NCI-H1092 treated with DMSO at 0.1 percent for 48 hours (cell line): ENCODE measurements around the gene NR1D2.

Experiments used
- DNase-seq: peaks from one replicate; lab custom pipeline; 2025; lab: John Stamatoyannopoulos, UW

NR1D2 gene

DNA sequence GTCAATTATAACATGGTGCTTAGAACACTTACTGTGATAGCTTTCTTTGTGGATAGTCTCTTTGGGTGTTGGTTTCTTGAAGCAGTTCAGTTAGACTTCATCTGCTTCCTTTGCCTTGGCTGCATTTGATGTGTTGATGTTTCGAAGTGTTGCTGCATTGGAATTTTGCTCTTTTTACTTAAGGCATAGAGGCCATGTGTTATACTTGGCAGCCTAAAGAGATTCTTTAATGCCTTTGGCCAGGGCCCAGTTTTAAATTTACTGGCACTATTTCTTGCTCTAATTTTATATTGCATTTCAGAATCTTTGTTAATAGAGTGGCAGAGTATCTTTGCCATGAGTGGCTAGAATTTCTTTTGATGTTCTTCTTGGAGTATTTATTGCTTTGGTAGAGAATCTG, 21.2 kb downstream of the NR1D2 start:
- DNase-seq, result no peak

DNA sequence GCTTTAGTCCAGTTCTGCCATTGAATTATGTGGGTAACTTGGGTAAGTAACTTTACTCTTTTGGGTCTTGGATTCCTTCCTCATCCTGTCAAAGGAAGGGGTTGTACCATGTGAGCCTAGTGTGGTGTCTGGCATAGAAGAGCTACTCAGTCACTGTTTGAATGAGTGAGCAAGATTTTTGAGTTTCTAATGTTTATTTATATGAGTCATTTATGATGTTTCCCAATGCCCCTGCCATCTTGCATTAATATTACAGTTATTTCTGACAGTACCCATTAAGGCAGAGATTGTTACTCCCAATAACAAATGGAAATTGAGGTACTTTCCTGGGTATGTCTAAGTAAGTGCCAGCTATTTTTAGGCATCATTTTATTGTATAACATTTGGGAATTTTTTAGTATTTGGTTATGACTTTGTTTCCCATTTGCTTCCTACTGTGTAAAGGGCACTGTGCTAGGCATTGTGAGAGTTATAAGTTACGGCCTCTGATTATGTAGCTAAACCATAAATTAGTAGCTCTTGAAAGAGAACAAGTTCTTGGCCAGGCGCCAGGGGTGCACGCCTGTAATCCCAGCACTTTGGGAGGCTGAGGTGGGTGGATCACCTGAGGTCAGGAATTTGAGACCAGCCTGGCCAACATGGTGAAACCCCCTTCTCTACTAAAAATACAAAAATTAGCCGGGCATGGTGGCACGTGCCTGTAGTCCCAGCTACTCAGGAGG, 23.5 kb downstream of the NR1D2 start:
- DNase-seq, result no peak

DNA sequence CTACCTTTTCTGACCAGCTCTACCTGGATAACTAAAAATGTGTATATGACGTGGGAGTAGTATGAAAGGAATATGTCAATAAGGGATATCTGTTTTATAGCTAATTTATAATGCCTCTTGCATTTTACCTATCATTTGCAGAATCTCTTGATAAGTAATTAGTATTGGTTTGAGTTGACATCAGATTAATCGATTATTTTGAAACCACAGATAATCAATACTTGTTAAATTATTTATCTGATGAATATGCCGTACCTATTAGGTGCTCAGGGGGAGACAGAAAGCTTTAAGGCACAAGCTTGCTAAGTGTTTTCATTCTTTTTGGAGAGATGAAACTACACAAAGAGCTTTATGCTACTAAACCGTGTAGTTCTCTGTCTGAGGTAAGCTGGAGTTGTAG, 24.3 kb downstream of the NR1D2 start:
- DNase-seq, result no peak

DNA sequence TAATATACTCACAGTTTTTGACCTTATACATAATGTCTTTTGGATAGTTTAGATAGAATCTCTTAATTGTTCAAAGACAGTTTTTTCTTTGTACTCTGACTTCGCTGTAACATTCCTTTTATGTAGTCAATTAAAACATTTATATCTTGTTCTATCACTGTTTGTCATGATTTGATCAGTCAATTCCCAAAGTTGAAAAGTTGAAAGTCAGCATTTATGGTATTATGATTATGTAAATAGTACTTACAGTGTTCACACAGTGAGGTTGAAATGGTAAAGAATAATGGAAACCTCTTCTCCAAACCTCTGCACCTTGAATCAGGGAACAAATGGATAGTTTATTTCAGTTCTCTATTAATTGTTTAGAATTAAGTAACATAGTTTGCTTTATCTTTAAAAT, 26.6 kb downstream of the NR1D2 start:
- DNase-seq, result no peak

DNA sequence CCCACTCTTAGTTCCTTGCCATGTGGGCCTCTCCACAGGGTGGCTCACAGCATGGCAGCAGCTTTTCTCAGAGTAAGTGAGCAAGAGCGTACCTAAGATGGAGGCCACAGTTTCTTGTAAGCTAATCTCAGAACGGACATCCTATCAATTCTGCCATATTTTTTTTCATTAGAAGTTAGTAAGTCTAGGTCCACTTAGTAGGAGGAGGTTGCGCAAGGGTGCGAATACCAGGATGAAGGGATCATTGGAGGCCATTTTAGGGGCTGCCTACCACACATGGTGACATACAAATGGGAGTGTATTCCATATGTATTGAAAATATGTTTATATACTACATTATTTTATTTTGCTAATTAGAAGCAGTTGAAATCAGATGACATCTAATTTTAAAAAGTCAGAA, 31.5 kb downstream of the NR1D2 start:
- no peak for DNase-seq

- no peak for DNase-seq
These were observed 34.5 kb downstream of the NR1D2 start for GRCh38 chr3:23979569-23979968.

DNA sequence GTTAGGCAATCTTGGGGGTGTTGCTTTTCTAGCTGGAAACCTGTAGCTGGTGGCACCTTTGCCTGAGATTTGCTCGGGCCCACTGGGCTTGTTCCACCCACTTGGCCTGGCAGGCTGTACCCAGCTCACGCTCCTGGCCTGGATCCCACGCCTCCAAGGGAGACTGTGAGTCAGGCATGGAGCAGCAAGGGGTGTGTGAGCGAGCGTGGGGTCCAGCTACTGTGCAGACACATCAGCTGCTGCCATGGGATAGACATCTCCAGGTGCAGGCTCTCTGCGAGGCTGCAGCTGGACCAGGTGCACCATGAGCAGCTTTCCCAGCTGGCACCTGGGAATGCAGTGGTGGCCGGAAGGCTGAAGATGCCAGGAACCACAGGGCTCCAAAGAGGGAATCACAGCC, 36.0 kb downstream of the NR1D2 start:
- no peak for DNase-seq

GRCh38 chr3:23981955-23982354, 36.9 kb downstream of the NR1D2 start:
- no peak for DNase-seq

DNA sequence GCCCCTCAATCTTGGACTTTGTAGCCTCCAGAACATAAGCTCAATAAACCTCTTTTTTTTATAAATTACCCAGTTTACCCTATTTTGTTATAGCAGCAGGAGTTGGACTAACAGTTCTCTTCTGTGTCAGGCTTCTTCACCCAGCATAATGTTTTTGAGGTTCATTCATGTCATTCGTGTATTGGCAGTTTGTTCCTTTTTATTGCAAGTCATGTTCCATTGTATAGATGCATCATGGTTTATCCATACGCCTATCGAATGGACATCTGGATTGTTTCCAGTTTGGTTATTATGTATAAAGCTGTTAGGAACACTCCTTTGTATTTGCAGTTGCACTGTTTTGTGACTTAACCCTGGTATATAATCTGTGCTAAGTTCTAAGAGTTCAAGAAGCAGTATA, 39.8 kb downstream of the NR1D2 start:
- DNase-seq, result no peak

DNA sequence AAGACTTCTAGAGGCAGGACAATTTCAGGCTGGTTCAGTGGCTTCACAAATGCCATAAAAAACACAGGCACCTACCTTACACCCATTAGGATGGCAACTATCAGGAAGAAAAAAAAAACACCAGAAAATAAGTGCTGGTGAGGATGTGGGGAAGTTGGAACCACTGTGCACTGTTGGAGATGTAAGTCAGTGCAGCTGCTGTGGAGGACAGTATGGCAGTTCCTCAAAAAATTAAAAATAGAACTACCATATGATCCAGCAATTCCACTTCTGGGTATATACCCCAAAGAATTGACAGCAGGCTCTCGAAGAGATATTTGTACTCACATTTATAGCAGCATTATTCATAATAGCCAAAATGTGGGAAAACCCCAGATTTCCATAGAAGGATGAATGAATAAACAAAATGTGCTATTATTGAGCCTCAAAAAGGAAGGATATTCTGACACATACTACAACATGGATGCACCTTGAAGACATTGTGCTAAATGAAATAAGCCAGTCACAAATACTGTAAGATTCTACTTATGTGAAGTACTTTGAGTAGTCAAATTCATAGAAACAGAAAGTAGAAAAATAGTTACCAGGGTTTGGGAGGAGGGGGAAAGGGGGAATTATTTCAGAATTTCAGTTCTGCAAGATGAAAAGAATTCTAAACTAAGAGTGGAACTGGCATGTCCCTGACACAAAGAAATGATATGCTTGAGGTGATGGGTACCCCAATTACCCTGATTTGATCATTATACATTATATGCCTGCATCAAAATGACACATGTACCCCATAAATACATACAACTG, 40.9 kb downstream of the NR1D2 start:
- no peak for DNase-seq

DNA sequence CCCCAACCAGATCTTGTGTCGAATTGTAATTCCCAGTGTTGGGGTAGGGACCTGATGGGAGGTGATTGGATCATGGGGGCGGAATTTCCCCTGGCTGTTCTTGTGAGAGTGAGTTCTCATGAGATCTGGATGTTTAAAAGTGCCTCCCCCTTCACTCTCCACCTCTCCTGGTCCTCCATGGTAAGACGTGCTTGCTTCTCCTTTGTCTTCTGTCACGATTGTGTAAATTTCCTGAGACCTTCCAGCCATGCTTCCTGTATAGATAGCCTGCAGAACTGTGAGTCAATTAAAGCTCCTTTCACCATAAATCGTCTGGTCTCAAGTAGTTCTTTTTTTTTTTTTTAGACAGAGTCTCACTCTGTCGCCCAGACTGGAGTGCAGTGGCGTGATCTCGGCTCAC, 42.3 kb downstream of the NR1D2 start:
- no peak for DNase-seq

DNA sequence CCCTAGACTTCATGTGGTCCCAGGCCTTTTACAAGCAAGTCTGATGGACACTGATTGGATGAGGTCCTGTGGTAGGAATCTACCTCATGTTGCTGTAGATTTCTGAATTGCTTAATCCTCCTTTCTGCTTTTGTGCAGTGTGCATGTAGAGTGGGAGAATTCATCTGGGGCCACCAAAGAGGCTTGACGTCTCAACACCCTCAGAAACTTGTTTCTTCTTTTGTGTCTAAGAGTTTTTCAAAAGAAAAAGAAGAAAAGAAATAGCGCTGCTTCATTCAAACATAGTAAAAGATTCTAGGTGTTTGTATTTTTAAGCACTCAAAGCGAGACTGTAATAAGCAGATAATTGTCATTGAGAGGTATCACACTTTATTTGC, 46.2 kb downstream of the NR1D2 start:
- peak; percentile 39 for DNase-seq

DNA sequence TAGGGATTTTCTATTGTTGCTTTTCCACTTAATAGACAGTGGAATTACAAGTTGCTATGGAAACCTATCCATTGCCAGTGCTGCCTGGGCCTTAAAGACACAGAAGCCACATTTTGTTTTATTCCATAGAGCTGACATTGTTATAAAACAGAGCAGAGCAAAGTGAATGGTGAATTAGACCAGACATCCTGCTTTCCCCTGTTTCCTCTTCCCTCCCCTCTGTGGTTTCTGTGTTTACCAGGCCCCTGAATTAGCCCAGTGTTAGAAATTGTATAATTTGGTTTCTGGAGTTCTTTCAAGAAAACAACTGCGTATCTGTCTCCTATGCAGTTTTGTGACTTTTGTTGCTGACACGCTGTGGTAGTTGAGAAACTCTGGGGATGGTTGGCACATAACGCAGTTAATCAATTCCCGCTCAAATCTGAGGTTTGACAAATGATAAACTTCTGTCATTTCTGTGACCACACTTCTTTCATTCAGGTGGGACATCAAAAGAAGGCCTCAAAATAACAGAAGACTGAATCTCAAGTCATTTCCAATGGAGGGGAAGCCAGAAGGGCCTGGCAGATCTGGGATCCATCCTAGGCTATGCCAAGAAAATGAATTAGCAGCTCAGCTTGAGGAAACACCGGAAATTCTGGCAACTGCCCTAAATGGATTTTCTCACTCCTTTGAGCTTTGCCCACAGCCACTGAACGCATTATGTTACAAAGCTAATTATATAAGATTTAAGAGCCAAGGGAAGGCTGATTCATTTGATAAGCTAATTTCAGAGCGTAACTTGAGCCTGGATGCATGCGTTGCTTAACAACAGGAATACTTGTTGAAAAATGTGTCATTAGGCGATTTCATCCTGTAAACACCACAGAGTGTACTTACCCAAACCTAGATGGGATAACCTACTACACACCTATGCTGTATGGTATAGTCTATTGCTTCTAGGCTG, 46.9 kb downstream of the NR1D2 start:
- peak; percentile 64 for DNase-seq

- DNase-seq, result no peak
These were observed 48.6 kb downstream of the NR1D2 start for GRCh38 chr3:23993556-23994243.

DNA sequence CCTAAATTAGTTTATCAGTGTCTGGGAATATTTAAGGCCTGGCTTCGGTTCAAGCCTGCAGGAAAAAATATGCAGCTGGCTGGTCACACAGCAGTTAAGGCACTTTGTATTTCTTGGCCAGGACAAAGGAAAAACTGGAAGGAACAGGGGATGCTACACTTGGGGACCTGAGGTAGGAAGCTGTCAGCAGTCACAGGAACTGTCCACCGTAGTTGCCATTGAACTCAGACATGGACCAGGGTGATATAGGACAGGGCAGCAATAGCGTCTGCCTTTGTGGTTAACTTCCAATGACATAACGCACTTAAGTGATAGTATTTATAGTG, 49.1 kb downstream of the NR1D2 start:
- DNase-seq, result no peak

GRCh38 chr3:23995219-23995618, 50.1 kb downstream of the NR1D2 start:
- DNase-seq, result no peak

- DNase-seq, result no peak
These were observed 51.0 kb downstream of the NR1D2 start for GRCh38 chr3:23996095-23996524.

- peak; percentile 12 for DNase-seq
These were observed 54.0 kb downstream of the NR1D2 start for GRCh38 chr3:23999012-23999641.

- no peak for DNase-seq
These were observed 57.0 kb downstream of the NR1D2 start for GRCh38 chr3:24002129-24002528.

GRCh38 chr3:24003466-24003865, 58.4 kb downstream of the NR1D2 start:
- no peak for DNase-seq

- DNase-seq, result no peak
These were observed 59.3 kb downstream of the NR1D2 start for GRCh38 chr3:24004171-24004938.
